ENCODE measurements around the gene DLGAP5.
A peak's percentile ranks its signal among the peaks of the same experiment; 100 is the strongest.

The DLGAP5 gene

GRCh38 chr14:55109836-55110235 lies 81.5 kb downstream of the DLGAP5 start:
- no peak for DNase-seq (ENCODE audit: low read depth)

GRCh38 chr14:55107766-55108554 lies 83.4 kb downstream of the DLGAP5 start:
- peak; percentile 91 for DNase-seq (ENCODE audit: low read depth)

GRCh38 chr14:55105991-55106390 lies 85.4 kb downstream of the DLGAP5 start:
- no peak for DNase-seq (ENCODE audit: low read depth)

GRCh38 chr14:55103971-55104954 lies 87.1 kb downstream of the DLGAP5 start:
- no peak for DNase-seq (ENCODE audit: low read depth)

- DNase-seq (ENCODE audit: low read depth), result peak; percentile 91
These were observed 88.3 kb downstream of the DLGAP5 start for GRCh38 chr14:55103005-55103640.

GRCh38 chr14:55102141-55102621 lies 89.2 kb downstream of the DLGAP5 start:
- peak; percentile 59 for DNase-seq (ENCODE audit: low read depth)

GRCh38 chr14:55101698-55102097 lies 89.7 kb downstream of the DLGAP5 start:
- no peak for DNase-seq (ENCODE audit: low read depth)

GRCh38 chr14:55099756-55100155 lies 91.6 kb downstream of the DLGAP5 start:
- DNase-seq (ENCODE audit: low read depth), result no peak

- DNase-seq (ENCODE audit: low read depth), result no peak
These were observed 92.9 kb downstream of the DLGAP5 start for GRCh38 chr14:55098561-55098898.
